ENCODE measurements around the gene AP2M1.

Gene AP2M1

GRCh38 chr3:184180165-184180564 is 5.5 kb downstream of the AP2M1 start:
- peak; percentile 49 for DNase-seq (ENCODE audit: low spot score)

DNA sequence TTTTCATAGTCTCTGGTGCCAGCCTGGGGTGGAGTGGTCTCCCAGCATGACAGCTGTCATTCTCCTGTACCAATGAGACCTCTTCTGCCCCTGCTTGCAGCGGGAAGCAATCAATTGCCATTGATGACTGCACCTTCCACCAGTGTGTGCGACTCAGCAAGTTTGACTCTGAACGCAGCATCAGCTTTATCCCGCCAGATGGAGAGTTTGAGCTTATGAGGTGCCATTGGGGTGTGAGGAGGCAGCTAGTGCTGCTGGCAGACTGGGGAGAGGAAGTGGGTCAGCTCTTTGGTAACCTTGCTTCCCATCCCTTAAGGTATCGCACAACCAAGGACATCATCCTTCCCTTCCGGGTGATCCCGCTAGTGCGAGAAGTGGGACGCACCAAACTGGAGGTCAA is 6.9 kb downstream of the AP2M1 start:
- DNase-seq (ENCODE audit: low spot score): no peak

DNA sequence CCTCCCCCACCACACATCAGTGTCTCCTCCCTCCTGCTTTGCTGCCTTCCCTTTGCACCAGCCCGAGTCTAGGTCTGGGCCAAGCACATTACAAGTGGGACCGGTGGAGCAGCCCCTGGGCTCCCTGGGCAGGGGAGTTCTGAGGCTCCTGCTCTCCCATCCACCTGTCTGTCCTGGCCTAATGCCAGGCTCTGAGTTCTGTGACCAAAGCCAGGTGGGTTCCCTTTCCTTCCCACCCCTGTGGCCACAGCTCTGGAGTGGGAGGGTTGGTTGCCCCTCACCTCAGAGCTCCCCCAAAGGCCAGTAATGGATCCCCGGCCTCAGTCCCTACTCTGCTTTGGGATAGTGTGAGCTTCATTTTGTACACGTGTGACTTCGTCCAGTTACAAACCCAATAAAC is 9.0 kb downstream of the AP2M1 start:
- no peak for DNase-seq (ENCODE audit: low spot score)

DNA sequence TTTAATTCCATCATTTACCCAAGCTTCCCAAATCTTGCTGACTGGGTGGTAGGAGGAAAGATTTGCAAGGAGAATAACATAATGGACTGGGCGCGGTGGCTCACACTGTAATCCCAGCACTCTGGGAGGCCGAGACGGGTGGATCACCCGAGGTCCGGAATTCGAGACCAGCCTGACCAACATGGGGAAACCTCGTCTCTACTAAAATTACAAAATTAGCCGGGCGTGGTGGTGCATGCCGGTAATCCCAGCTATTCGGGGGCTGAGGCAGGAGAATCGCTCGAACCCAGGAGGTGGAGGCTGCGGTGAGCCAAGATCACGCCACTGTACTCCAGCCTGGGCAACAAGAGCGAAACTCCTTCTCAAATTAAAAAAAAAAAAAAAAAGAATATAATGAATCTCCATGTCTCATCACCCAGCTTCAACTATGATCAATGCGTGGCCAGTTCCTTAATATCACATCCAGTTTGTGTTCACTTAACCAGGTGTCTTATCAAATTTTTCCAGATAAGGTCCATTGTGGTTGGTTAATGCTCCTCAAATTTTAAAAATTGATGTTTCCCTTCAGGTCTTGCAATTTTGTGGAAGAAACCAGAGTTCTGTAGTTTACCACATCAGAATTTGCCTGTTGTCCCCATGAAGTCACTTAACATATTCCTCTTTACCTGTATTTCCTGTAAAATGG is 10.0 kb downstream of the AP2M1 start:
- DNase-seq (ENCODE audit: low spot score): no peak

DNA sequence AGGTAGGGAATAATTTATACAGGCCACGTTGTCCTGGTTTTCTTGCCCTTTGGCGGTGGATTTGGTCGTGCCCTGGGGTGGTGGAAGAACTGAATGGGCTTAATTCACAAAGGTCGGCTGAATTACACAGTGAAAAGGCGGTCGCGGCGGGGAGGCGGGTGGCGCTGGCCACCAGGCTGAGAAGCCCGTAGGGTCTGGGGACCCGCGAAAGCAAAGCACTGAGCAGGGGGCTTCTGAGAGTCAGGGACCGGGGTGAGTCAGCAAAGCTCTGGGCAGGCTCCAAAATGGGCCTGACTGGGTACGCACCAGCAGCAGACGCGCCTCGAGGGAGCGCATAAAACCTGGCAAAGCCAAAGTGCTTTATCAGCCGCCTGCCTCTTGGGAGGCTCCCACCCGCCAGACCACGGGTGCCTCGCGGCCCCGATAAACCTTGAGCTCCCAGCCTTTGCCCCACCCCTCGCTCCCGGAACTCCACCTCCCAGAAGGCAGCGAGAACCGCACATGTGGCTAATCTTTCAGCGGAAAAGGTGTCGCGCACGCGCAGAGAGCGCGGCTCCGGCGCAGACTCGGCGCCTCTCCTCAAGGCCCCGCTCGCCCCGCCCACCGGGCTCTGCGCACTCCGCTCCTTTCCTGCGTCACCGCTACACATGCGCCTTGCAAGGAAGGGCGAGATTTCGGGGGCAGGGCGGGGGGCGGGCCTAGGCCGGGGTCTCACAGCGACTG is 11.0 kb downstream of the AP2M1 start:
- peak; percentile 99 for DNase-seq (ENCODE audit: low spot score)

DNA sequence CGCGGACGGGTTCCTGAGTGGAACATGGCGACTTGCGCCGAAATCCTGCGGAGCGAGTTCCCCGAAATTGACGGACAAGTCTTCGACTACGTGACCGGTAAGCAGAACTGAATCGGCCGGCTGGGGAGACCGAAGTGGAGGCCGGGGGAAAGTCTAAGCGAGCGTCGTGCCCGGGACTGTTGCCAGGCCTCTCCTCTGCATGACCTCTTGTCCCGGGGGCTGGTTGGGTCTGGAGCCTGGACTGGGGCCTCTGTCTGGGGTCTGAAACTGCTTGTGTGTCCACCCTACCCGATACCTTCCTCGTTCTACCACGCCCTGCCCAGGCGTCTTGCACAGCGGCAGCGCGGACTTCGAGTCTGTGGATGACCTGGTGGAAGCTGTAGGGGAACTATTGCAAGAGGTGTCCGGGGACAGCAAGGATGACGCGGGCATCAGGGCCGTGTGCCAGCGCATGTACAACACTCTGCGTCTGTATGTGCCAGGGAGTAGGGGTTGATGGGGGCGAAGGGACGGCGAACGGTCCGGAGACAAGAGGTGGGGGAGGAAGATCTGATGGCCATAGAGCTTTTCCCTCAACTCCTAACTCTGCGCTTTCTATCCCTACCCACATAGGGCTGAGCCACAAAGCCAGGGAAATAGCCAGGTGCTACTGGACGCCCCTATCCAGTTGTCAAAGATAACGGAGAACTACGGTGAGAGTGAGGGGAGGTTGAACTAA is 11.7 kb downstream of the AP2M1 start, which contains the start of gene ABCF3:
Gene ABCF3 (plus strand): TSS at position 16 of the 718 bp plus-strand sequence. CDS start 9 bp downstream, at position 25.
- peak; percentile 50 for DNase-seq (ENCODE audit: low spot score)

GRCh38 chr3:184186902-184187207 is 12.2 kb downstream of the AP2M1 start:
- DNase-seq (ENCODE audit: low spot score): no peak

- no peak for DNase-seq (ENCODE audit: low spot score)
These were observed 13.4 kb downstream of the AP2M1 start for GRCh38 chr3:184188080-184188479.

DNA sequence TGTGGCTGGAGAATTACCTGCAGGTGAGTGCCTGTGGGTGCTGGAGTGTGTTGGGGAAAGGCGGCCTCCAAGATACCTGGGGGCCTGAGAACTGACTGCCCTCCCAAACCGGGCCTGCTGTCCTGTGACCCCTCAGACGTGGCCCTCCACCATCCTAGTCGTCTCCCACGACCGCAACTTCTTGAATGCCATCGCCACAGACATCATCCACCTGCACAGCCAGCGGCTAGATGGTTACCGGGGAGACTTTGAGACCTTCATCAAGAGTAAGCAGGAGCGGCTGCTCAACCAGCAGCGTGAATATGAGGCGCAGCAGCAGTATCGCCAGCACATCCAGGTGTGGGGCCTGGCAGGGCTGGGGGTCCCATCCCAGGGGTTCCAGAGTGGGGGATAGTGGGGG is 14.8 kb downstream of the AP2M1 start:
- DNase-seq (ENCODE audit: low spot score): no peak

- no peak for DNase-seq (ENCODE audit: low spot score)
These were observed 18.2 kb downstream of the AP2M1 start for GRCh38 chr3:184192889-184193288.

DNA sequence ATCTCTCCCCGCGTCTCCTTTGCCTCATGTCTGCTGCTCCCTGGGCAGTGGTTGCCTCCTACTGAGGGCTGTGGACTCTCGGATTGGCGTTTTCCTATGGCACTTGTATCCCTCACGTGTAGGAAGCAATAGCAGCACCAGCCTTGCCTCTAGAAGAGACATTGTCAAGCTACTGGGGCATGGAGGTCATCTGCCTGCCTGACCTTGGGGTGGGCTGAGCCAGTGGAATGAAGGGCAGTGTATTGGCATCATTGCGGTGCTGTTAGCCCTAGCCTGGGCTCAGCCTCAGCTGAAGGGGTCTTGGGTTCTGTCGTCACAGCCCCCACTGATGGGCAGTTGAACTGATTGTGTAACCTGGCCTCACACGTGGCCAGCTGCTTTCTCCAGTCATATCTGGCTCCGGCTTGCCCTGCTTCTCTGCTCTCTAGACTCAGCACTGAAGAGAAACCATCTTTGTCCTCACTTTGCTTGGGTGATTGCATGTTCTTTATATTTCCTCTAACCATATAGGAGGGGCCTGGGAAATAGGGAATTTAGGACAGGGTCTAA is 19.4 kb downstream of the AP2M1 start:
- no peak for DNase-seq (ENCODE audit: low spot score)

GRCh38 chr3:184196536-184196935 is 21.9 kb downstream of the AP2M1 start:
- no peak for DNase-seq (ENCODE audit: low spot score)

DNA sequence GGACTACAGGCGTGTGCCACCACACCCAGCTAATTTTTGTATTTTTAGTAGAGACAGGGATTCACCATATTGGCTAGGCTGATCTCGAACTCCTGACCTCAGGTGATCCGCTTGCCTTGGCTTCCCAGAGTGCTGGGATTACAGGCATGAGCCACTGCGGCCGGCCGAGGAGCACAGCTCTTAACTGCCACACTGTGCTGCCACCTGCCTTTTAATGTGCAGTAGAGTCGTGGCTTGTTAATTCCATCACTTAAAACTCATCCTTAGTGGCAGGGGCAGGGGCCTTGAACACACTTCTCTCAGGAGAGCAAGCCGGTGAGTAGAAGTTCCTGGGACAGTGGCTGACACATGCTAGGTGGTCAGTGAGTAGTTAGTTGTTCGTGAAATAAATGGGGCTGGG is 23.9 kb downstream of the AP2M1 start:
- no peak for DNase-seq (ENCODE audit: low spot score)

GRCh38 chr3:184200825-184201224 is 26.2 kb downstream of the AP2M1 start:
- no peak for DNase-seq (ENCODE audit: low spot score)

- DNase-seq (ENCODE audit: low spot score): no peak
These were observed 28.9 kb downstream of the AP2M1 start for GRCh38 chr3:184203526-184203925.

DNA sequence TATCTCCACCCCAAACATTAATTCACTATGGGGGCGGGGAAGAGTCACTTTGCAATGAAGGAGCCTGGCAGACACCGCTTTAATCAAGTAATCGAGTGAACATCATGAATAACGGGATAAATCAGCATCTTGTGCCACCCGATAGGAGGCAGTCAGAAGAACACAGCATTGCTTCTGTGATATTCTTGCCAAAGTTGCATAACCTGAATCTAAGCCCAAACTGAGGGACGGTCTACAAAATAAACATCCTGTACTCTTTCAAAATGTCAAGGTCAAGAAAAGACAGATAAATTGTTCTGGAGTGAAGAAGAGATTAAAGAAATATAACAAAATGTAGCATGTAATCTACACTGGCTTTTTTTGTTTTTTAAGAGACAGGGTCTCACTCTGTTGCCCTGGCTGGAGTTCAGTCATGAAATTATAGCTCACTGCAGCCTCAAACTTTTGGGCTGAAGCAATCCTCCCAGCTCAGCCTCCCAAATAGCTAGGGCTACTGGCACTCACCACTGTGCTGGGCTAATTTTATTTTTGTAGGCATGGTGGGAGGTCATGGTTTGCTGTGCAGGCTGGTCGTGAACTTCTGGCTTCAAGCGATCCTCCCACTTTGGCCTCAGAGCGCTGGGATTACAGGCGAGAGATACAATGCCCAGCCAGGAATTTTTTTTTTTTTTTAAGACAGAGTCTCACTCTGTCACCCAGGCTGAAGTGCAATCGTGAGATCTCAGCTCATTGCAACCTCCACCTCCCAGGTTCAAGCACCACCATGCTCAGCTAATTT is 34.7 kb downstream of the AP2M1 start:
- DNase-seq (ENCODE audit: low spot score): no peak

- no peak for DNase-seq (ENCODE audit: low spot score)
These were observed 36.6 kb downstream of the AP2M1 start for GRCh38 chr3:184211297-184211696.

GRCh38 chr3:184211718-184212117 is 37.1 kb downstream of the AP2M1 start:
- DNase-seq (ENCODE audit: low spot score): no peak

DNA sequence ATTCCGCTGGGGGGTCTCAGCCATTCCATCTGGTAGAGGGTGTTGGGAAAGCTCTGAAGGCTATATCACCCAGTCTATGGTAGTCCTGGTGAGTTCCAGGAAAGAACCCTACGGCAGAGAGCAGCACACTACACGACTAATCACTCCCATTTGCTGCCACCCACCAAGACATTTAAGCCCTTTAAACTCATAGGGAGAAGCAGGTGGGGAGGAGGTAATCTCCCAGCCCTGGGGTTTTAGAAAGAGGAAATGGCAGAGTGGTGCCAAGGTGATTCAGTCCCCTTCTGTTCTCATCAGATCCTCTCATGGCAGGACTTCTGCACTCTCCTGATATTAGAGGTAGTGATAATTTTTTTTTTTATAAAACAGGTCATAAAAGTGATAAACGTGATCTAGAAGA is 44.2 kb downstream of the AP2M1 start:
- DNase-seq (ENCODE audit: low spot score): no peak

DNA sequence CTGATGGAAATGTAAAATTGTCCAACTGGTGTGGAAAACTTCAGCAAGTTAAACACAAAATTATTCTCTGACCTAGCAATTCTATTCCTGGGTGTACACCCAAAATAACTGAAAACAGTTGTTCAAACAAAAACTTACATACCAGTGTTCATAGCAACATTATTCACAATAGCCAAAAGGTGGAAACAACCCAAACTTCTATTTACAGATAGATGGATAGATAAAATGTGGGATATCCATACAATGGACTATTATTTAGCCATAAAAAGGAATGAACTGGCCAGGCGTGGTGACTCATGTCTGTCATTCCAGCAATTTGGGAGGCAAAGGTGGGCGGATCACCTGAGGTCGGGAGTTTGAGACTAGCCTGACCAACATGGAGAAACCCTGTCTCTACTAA is 47.9 kb downstream of the AP2M1 start:
- no peak for DNase-seq (ENCODE audit: low spot score)

GRCh38 chr3:184223946-184224345 is 49.3 kb downstream of the AP2M1 start:
- DNase-seq (ENCODE audit: low spot score): no peak

- DNase-seq (ENCODE audit: low spot score): peak; percentile 24
These were observed 52.9 kb downstream of the AP2M1 start for GRCh38 chr3:184227481-184227935.
